ENCODE measurements around the gene IFIT1B.
"Not testable (repeated sequence)": the region's sequence is repeated elsewhere in the genome, so short reads cannot be mapped to it uniquely, and the experiment has no call there.

- TF ChIP-seq POLR2A (IDR thresholded peaks at IDR 0.05; ENCODE audit: control extremely low read depth in 1 of 2, low read depth in 2 of 2, low read length in 2 of 2); HDAC2 (IDR thresholded peaks at IDR 0.05; ENCODE audit: borderline replicate concordance in 1 of 2, low read depth in 2 of 2, low read length in 2 of 2); KDM1A (IDR thresholded peaks at IDR 0.05; ENCODE audit: borderline replicate concordance, low read length); EP300 (IDR thresholded peaks at IDR 0.05; ENCODE audit: borderline replicate concordance in 1 of 2, low read depth in 2 of 2, low read length in 2 of 2); POLR2AphosphoS5 (IDR thresholded peaks at IDR 0.05; ENCODE audit: low read depth, low read length); RAD21 (IDR thresholded peaks at IDR 0.05 in 1 of 2, conservative IDR thresholded peaks at IDR 0.05 in 1 of 2; ENCODE audit: low read depth in 2 of 2, low read length in 2 of 2): not testable (repeated sequence)
- TF ChIP-seq, protein P1, sequence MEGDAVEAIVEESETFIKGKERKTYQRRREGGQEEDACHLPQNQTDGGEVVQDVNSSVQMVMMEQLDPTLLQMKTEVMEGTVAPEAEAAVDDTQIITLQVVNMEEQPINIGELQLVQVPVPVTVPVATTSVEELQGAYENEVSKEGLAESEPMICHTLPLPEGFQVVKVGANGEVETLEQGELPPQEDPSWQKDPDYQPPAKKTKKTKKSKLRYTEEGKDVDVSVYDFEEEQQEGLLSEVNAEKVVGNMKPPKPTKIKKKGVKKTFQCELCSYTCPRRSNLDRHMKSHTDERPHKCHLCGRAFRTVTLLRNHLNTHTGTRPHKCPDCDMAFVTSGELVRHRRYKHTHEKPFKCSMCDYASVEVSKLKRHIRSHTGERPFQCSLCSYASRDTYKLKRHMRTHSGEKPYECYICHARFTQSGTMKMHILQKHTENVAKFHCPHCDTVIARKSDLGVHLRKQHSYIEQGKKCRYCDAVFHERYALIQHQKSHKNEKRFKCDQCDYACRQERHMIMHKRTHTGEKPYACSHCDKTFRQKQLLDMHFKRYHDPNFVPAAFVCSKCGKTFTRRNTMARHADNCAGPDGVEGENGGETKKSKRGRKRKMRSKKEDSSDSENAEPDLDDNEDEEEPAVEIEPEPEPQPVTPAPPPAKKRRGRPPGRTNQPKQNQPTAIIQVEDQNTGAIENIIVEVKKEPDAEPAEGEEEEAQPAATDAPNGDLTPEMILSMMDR (IDR thresholded peaks at IDR 0.05; ENCODE audit: control extremely low read depth in 1 of 3, insufficient read depth in 1 of 3, low read depth in 1 of 3, low read length in 3 of 3) = not testable (repeated sequence)
Observed at GRCh38 chr10:89412276-89412675, 34.4 kb downstream of the IFIT1B start.

Data from H1 (cell line).